HG03571 (cell line): ENCODE measurements around the gene GRM8.

ENCODE experiments used
- ATAC-seq: cut with Tn5 transposase; IDR thresholded peaks from one replicate; pipeline ENCODE4 v1.9.1; 2021; ENCODE audit not compliant: unreplicated experiment

The GRM8 gene

GRCh38 chr7:126569402-126569801 is 683.3 kb downstream of the GRM8 start:
- peak; percentile 86 for ATAC-seq

- ATAC-seq = no peak
Measured at GRCh38 chr7:126557271-126557670, 695.5 kb downstream of the GRM8 start.

GRCh38 chr7:126541406-126541805 is 711.3 kb downstream of the GRM8 start:
- no peak for ATAC-seq

- ATAC-seq = no peak
Measured at GRCh38 chr7:126535176-126535575, 717.6 kb downstream of the GRM8 start.

GRCh38 chr7:126533715-126534114 is 719.0 kb downstream of the GRM8 start:
- ATAC-seq = no peak

GRCh38 chr7:126529833-126530232 is 722.9 kb downstream of the GRM8 start:
- ATAC-seq = no peak

GRCh38 chr7:126529254-126529653 is 723.5 kb downstream of the GRM8 start:
- ATAC-seq = no peak

- no peak for ATAC-seq
Measured at GRCh38 chr7:126525906-126526305, 726.8 kb downstream of the GRM8 start.

GRCh38 chr7:126524967-126525366 is 727.8 kb downstream of the GRM8 start:
- ATAC-seq = no peak

- no peak for ATAC-seq
Measured at GRCh38 chr7:126511046-126511445, 741.7 kb downstream of the GRM8 start.

- ATAC-seq = no peak
Measured at GRCh38 chr7:126501617-126502016, 751.1 kb downstream of the GRM8 start.

GRCh38 chr7:126499481-126499880 is 753.3 kb downstream of the GRM8 start:
- no peak for ATAC-seq

- ATAC-seq = no peak
Measured at GRCh38 chr7:126495733-126496132, 757.0 kb downstream of the GRM8 start.

GRCh38 chr7:126495001-126495400 is 757.7 kb downstream of the GRM8 start:
- no peak for ATAC-seq

GRCh38 chr7:126493801-126494200 is 758.9 kb downstream of the GRM8 start:
- no peak for ATAC-seq

GRCh38 chr7:126489874-126490273 is 762.9 kb downstream of the GRM8 start:
- no peak for ATAC-seq

- ATAC-seq = no peak
Measured at GRCh38 chr7:126487728-126488442, 764.9 kb downstream of the GRM8 start.

GRCh38 chr7:126486806-126487205 is 765.9 kb downstream of the GRM8 start:
- no peak for ATAC-seq

- no peak for ATAC-seq
Measured at GRCh38 chr7:126485791-126486190, 767.0 kb downstream of the GRM8 start.

- no peak for ATAC-seq
Measured at GRCh38 chr7:126483972-126484371, 768.8 kb downstream of the GRM8 start.

GRCh38 chr7:126472825-126473224 is 779.9 kb downstream of the GRM8 start:
- ATAC-seq = no peak

GRCh38 chr7:126462405-126462804 is 790.3 kb downstream of the GRM8 start:
- no peak for ATAC-seq

GRCh38 chr7:126460664-126461063 is 792.1 kb downstream of the GRM8 start:
- ATAC-seq = no peak
